Gastrocnemius medialis (tissue), 4 donors: Measurements from ENCODE around the gene LAMC3.

ENCODE experiments used
- POLR2A ChIP-seq, 2 donors: fragments of 450-650 bp; IDR thresholded peaks; one replicate each; pipeline ENCODE4 v1.6.1; 2017; ENCODE audit warnings: antibody characterized with exemption in 2 of 2, mild to moderate bottlenecking in 2 of 2, moderate library complexity in 2 of 2
- TF ChIP-seq, protein P1 (sequence below), 5 experiments: fragments of 450-650 bp in 3 of 5; fragments of 200-600 bp in 2 of 5; sonication (generic) in 2 of 5; IDR thresholded peaks in 4 of 5; conservative IDR thresholded peaks in 1 of 5; 1 replicate in 4 of 5; 2 replicates in 1 of 5; pipeline ENCODE4 v1.5.1; 2016 to 2019; ENCODE audit warnings: antibody characterized with exemption in 5 of 5, mild to moderate bottlenecking in 3 of 5, moderate library complexity in 3 of 5

DNA sequence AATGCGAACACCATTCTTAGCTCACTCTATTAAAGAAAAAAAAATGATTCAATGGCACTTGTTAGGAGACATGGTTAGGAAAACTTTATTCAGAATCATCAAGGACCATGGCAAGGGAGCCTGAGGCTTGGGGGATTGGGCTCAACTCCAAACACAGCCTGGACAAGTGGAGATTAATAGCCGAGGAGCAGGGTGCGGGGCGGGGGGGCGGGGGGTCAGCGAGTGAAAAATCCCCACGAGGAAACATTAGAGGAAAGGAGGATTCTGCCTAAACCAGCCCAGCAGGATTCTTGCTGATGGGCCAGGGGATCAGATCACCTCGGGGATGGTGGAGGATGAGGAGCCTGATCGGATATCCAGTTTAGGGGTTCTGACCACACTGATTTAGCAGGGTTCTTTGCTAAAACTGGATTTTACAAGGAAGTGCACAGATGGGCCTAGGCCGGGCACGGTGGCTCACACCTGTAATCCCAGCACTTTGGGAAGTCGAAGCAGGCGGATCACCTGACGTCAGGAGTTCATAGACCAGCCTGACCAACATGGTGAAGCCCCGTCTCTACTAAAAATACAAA is 45.6 kb upstream of the LAMC3 start:
- TF ChIP-seq POLR2A (IDR thresholded peaks at IDR 0.05), result no peak
- TF ChIP-seq, protein P1, sequence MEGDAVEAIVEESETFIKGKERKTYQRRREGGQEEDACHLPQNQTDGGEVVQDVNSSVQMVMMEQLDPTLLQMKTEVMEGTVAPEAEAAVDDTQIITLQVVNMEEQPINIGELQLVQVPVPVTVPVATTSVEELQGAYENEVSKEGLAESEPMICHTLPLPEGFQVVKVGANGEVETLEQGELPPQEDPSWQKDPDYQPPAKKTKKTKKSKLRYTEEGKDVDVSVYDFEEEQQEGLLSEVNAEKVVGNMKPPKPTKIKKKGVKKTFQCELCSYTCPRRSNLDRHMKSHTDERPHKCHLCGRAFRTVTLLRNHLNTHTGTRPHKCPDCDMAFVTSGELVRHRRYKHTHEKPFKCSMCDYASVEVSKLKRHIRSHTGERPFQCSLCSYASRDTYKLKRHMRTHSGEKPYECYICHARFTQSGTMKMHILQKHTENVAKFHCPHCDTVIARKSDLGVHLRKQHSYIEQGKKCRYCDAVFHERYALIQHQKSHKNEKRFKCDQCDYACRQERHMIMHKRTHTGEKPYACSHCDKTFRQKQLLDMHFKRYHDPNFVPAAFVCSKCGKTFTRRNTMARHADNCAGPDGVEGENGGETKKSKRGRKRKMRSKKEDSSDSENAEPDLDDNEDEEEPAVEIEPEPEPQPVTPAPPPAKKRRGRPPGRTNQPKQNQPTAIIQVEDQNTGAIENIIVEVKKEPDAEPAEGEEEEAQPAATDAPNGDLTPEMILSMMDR (IDR thresholded peaks at IDR 0.05 in 4 of 5, conservative IDR thresholded peaks at IDR 0.05 in 1 of 5), result no peak
